ENCODE results near the gene ZMYND11.
A peak's percentile ranks its signal among the peaks of the same experiment; 100 is the strongest.
"Not testable (repeated sequence)": the region's sequence is repeated elsewhere in the genome, so short reads cannot be mapped to it uniquely, and the experiment has no call there.

The ZMYND11 gene

DNA sequence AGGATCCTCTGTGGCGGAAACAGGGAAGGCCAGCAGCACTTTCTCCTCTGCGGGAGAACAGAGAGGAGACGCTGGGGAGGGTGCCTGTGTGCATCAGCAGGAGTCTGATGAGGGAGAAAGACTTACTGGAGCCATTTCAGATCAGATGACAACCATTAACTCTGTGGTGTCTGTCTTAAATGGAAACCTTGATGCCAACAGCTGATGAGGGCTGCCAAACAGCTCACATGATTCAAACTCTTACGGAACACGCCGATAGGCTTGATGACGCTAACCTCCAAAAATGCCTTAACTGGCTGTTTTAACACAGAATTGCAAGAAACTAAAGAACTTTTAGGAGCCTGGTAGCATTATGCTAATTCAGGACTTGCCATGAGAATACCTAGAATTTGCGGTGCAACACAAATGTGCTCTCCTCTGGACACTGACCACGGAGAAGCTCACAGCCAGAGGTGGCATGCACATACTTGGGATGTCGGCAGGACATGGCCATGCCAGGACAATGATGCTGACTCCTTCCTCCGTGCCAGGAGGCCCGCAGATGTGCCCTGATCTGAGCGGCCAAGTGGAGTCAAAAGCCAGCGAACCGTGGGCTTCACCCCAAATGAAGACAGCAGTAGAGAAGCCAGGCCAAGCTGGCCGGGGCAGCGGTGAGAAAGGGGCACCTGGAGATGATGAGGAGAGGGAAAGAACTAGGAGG, 154.9 kb downstream of the ZMYND11 start:
- TF ChIP-seq, protein P1, sequence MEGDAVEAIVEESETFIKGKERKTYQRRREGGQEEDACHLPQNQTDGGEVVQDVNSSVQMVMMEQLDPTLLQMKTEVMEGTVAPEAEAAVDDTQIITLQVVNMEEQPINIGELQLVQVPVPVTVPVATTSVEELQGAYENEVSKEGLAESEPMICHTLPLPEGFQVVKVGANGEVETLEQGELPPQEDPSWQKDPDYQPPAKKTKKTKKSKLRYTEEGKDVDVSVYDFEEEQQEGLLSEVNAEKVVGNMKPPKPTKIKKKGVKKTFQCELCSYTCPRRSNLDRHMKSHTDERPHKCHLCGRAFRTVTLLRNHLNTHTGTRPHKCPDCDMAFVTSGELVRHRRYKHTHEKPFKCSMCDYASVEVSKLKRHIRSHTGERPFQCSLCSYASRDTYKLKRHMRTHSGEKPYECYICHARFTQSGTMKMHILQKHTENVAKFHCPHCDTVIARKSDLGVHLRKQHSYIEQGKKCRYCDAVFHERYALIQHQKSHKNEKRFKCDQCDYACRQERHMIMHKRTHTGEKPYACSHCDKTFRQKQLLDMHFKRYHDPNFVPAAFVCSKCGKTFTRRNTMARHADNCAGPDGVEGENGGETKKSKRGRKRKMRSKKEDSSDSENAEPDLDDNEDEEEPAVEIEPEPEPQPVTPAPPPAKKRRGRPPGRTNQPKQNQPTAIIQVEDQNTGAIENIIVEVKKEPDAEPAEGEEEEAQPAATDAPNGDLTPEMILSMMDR (IDR thresholded peaks at IDR 0.05; ENCODE audit: low read depth, low read length), result no peak
- peak; percentile 55 for DNase-seq (ENCODE audit: extremely low read depth, low read depth)

DNA sequence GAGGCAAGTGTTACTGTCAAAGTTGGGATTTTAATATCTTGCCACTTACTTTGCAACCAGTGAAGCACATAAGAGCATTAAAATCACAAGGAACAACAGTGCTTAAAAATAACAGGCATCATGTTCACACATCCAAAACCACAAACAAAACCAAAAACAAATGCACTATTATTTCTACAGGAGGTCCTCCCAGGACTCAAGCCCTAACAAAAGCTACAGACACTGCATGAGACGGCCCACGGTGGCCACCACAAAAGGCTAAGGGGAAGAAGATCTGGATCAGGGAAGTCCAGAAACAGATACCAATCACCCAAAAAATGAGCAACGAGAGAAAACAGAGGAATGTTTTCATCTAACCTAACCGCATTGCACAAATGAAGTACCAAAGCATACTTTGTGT, 158.4 kb downstream of the ZMYND11 start:
- no peak for DNase-seq (ENCODE audit: extremely low read depth, low read depth)

DNA sequence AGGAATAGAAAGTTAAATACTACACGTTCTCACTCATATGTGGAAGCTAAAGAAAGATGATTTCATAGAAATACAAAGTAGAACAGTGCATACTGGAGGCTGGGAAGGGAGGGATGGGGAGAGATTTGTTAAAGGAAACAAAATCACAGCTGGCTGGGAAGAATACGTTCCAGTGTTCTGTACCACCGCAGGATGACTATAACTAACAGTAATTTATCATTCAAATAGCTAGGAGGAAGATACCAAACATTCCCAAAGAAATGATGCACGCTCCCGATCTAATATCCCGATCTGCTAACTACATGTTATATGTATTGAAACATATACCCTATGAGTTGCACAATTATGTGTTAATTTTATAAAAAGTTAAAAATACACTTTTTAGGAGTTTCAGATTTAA, 162.3 kb downstream of the ZMYND11 start:
- TF ChIP-seq, protein P1 (IDR thresholded peaks at IDR 0.05; ENCODE audit: low read depth, low read length), result no peak
- no peak for DNase-seq (ENCODE audit: extremely low read depth, low read depth)

More for the DNA sequence above, 158.4 kb downstream of the ZMYND11 start:
- TF ChIP-seq, protein P1 (IDR thresholded peaks at IDR 0.05; ENCODE audit: low read depth, low read length), result no peak

DNA sequence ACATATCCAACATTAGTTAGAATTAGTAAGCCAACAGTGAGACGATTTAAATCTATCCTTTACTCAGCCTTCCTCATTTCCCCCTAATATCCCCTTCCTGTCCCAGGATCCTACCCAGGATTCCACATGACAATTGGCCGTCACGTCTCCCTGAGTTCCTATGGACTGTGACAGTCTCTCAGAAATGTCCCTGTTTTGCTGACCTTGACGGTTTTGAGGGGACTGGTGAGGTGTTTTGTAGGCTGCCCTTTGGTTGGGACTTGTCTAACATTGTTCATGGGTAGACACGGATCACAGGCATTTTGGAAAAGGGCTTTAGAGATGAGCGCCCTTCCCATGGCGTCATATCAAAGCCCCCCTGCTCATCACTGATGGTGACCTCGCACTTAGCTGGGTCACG, 162.8 kb downstream of the ZMYND11 start:
- DNase-seq (ENCODE audit: extremely low read depth, low read depth), result no peak
- TF ChIP-seq, protein P1 (IDR thresholded peaks at IDR 0.05; ENCODE audit: low read depth, low read length), result no peak

DNA sequence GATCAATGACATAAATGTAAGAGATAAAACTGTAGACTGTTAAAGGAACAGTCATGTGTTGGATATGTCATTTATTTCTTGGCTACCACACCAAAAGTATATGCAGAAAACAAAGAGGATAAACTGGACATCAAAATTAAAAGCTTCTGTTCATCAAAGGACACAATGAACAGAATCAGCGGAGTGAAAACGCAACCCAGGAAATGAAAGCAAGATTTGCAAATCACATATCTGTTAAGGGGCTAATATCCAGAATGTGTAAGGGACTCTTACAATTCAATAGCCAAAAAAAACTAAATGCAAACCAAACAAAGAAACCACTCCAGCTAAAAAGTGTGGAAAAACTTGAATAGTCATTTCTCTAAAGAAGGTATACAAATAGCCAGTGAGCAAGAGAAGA, 164.3 kb downstream of the ZMYND11 start:
- no peak for DNase-seq (ENCODE audit: extremely low read depth, low read depth)
- TF ChIP-seq, protein P1 (IDR thresholded peaks at IDR 0.05; ENCODE audit: low read depth, low read length), result no peak

DNA sequence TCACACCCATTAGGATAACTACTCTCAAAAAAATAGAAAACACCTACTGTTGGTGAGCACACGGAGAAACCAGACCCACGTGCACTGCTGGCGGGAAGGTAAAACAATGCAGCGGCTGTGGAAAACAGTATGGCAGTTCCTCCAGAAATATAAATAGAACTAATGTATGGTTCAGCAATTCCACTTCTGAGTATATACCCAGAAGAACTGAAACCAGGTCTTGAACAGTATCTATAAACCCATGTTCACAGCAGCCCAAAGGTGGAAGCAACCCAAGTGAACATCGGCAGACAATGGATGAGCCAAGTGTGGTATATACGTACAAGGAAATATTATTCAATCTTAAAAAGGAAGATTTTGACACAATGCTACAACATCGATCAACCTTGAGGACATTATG, 164.7 kb downstream of the ZMYND11 start:
- no peak for DNase-seq (ENCODE audit: extremely low read depth, low read depth)
- TF ChIP-seq, protein P1 (IDR thresholded peaks at IDR 0.05; ENCODE audit: low read depth, low read length), result no peak

DNA sequence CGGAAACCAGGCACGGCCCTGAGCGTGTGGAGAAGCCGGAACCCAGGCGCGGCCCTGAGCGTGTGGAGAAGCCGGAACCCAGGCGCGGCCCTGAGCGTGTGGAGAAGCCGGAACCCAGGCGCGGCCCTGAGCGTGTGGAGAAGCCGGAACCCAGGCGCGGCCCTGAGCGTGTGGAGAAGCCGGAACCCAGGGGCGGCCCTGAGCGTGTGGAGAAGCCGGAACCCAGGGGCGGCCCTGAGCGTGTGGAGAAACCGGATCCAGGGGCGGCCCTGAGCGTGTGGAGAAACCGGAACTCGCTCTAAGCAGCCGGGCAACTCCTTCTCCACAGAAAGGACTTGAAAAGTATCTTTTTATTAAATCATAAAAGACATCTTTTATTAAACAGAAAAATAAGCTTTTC, 165.3 kb downstream of the ZMYND11 start:
- DNase-seq (ENCODE audit: extremely low read depth, low read depth), result not testable (repeated sequence)

DNA sequence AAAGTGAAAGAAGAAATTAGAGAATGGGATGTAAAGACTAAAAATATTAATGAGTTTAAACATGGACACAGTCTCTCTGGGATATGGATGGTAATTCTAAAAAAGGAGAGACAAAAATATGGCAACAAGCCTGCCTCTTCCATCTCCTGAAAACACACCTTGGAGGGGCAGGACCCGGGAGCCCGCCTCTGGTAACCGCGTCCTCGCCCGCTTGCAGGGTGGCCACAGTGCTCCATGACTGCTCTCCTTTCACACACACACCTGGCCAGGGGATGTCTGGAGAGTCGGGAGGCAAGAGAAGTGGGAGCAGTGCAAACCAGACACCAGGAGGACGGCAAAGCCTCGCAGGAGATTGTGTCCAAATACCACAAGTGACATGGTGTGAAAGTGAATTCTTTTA, 166.3 kb downstream of the ZMYND11 start:
- DNase-seq (ENCODE audit: extremely low read depth, low read depth), result no peak
- TF ChIP-seq, protein P1 (IDR thresholded peaks at IDR 0.05; ENCODE audit: low read depth, low read length), result no peak

Data from AG09319 (cell line).